PC-9 (cell line): ENCODE data around the gene SEC31B. TPM values are rescaled to one million over a fixed set of nuclear protein-coding genes. Genes with fewer than 3 reads are reported as not detected.
A peak's percentile ranks its signal among the peaks of the same experiment; 100 is the strongest.

Experiments
- Bru-seq: library from RNA; stranded (reverse); fragments of 400-500 nt; gene quantifications from one replicate; lab custom pipeline; 2021; lab: Mats Ljungman, UMichigan
- BruChase-seq, 2 experiments: library from RNA; stranded (reverse); fragments of 400-500 nt; gene quantifications; one replicate each; lab custom pipeline; 2021; lab: Mats Ljungman, UMichigan
- BruUV-seq: library from RNA; stranded (reverse); fragments of 400-500 nt; replicated peaks from 2 replicates; lab custom pipeline; 2021; lab: Mats Ljungman, UMichigan
- CTCF ChIA-PET: fragments of 300-600 bp; sonication (Branson Sonifier 250); formaldehyde crosslinking; loops from one replicate; lab custom pipeline; 2022; ENCODE audit warnings: antibody characterized with exemption; lab: Charles Lee
- POLR2A ChIA-PET: fragments of 300-600 bp; sonication (Branson Sonifier 250); formaldehyde crosslinking; loops from one replicate; lab custom pipeline; 2022; ENCODE audit warnings: antibody characterized with exemption; ENCODE audit not compliant: unreplicated experiment; lab: Charles Lee
- DNase-seq, 2 experiments: peaks; one replicate each; pipeline versions ENCODE4 v3.0.0 to v3.0.0-alpha.2; 2015 to 2022; ENCODE audit warnings: mixed read lengths in 1 of 2
- H2AFZ ChIP-seq: fragments of 200-600 bp; sonication (generic); 2 replicates; pipeline ENCODE4 v1.8.1; 2017; ENCODE audit warnings: antibody characterized with exemption
- H3F3A ChIP-seq: fragments of 200-600 bp; sonication (generic); 2 replicates; pipeline ENCODE4 v1.8.1; 2017; ENCODE audit warnings: antibody characterized with exemption, mild to moderate bottlenecking, low read depth; ENCODE audit not compliant: insufficient read depth
- H3K27ac ChIP-seq: fragments of 200-600 bp; sonication (generic); 2 replicates; pipeline ENCODE4 v1.6.1; 2016; ENCODE audit warnings: mixed run types
- H3K27me3 ChIP-seq: fragments of 200-600 bp; sonication (generic); 2 replicates; pipeline ENCODE4 v1.6.1; 2016; ENCODE audit warnings: low read depth, mixed run types; ENCODE audit not compliant: insufficient read depth
- H3K36me3 ChIP-seq: fragments of 200-600 bp; sonication (generic); 2 replicates; pipeline ENCODE4 v1.6.1; 2016; ENCODE audit warnings: low read depth, mixed run types
- H3K4me1 ChIP-seq: fragments of 200-600 bp; sonication (generic); replicated peaks from 2 replicates; pipeline ENCODE4 v1.6.1; 2016; ENCODE audit warnings: mixed run types; ENCODE audit not compliant: insufficient read depth
- H3K4me2 ChIP-seq: fragments of 200-600 bp; sonication (generic); 2 replicates; pipeline ENCODE4 v1.6.1; 2017; ENCODE audit warnings: mixed run types
- H3K4me3 ChIP-seq: fragments of 200-600 bp; sonication (generic); 2 replicates; pipeline ENCODE4 v1.6.1; 2016; ENCODE audit warnings: mixed run types
- H3K79me2 ChIP-seq: fragments of 200-600 bp; sonication (generic); 2 replicates; pipeline ENCODE4 v1.6.1; 2017; ENCODE audit warnings: low read depth, mixed run types
- H3K9me2 ChIP-seq: fragments of 200-600 bp; sonication (generic); 2 replicates; pipeline ENCODE4 v1.8.1; 2017; ENCODE audit warnings: mild to moderate bottlenecking; ENCODE audit not compliant: insufficient read depth
- H3K9me3 ChIP-seq: fragments of 200-600 bp; sonication (generic); 2 replicates; pipeline ENCODE4 v1.8.1; 2016; ENCODE audit warnings: low read depth; ENCODE audit not compliant: insufficient read depth
- H4K20me1 ChIP-seq: fragments of 200-600 bp; sonication (generic); 2 replicates; pipeline ENCODE4 v1.8.1; 2017; ENCODE audit not compliant: insufficient read depth
- CTCF ChIP-seq: fragments of 200-600 bp; sonication (generic); conservative IDR thresholded peaks from 2 replicates; pipeline ENCODE4 v1.6.1; 2017; ENCODE audit warnings: mixed run types, antibody characterized with exemption, mild to moderate bottlenecking, moderate library complexity
- EZH2 ChIP-seq: fragments of 200-600 bp; sonication (generic); IDR thresholded peaks from 2 replicates; pipeline ENCODE4 v1.8.0; 2017; ENCODE audit warnings: antibody characterized with exemption, low read depth
- intact Hi-C: fragments of 100-400 bp; cut with micrococcal nuclease; formaldehyde crosslinking; loops from one replicate; pipeline ENCODE4 v1.10.0; 2022; ENCODE audit not compliant: unreplicated experiment
- long read RNA-seq: library from polyadenylated mRNA; stranded (forward); transcript quantifications from one replicate; pipeline ENCODE4 v2.0.0, GENCODE V29; 2022
- total RNA-seq: library from RNA; stranded (reverse); gene quantifications from 2 replicates; pipeline ENCODE4 v1.2.3, GENCODE V29; 2021

Gene SEC31B
- total RNA-seq (7.4 and 9.2 TPM in 2 replicates), Bru-seq, nascent RNA (percentile 39 among the genes with signal in this experiment), BruChase-seq, experiment 1, labeled RNA remaining after a 2-hour chase (percentile 52 among the genes with signal in this experiment), BruChase-seq, experiment 2, labeled RNA remaining after a 6-hour chase (percentile 48 among the genes with signal in this experiment)
- long read RNA-seq, partial matches to known transcripts = 1 of 4 reads
- long read RNA-seq, other reads (novel, unspliced or antisense) = 3 of 4 reads

GRCh38 chr10:100519311-100520051, at the start of gene SEC31B:
Gene SEC31B, minus strand, starts transcription at chr10:100519861. Its CDS starts 2,909 bp downstream, at chr10:100516952.
- Histone ChIP-seq H3K9me2 (no peaks in the 10 kb centered on the region), H3K4me1 (no peaks in the 10 kb centered on the region), H4K20me1 (no peaks in the 10 kb centered on the region), H3K4me3 (no peak within 1 kb of the TSS), H3K79me2 (no peaks in the 10 kb centered on the region), H3K36me3 (no peaks in the 10 kb centered on the region), H3K27ac (no peak within 1 kb of the TSS), H3K4me2 (no peak within 1 kb of the TSS), H3K9me3 (no peaks in the 10 kb centered on the region), H3F3A (no peaks in the 10 kb centered on the region), H3K27me3 (no peaks in the 10 kb centered on the region), H2AFZ (no peak within 1 kb of the TSS)
- intact Hi-C loops = loop anchor here (10.0 kb wide), 1 partner anchor 215 kb away; no protein-coding TSS in a partner anchor
- DNase-seq = no peak
- TF ChIP-seq CTCF (no peak), EZH2 (no peak)
- no TSS peak for BruUV-seq
- POLR2A ChIA-PET = no interaction called here
- CTCF ChIA-PET = interaction anchor here (0.6 to 1.6 kb wide), 10 partner anchors 9 to 907 kb away, joined by 3 to 11 read pairs (median 4); partner anchors contain the start of gene HIF1AN

DNA sequence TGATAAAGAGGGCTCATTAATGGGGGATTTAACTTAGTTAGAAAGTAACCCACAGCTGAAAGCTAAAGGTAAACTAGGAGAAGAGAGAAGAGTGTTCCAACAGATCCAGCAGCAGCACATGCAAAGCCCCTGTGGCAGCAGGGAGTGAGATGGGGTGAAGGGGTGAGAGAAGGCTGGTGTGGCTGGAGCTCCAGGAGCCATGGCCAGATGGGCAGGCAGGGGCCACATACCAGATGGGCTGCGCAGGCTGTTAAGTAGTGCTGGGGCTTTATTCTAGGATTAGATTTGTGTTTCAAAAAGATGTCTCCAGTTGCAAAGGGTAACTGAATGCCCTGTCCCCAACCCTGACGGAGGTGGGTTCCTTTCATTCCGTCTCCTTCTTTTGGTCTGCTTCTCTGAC, 49.3 kb upstream of the SEC31B start:
- H3K36me3 ChIP-seq = no peaks in the 10 kb centered on the region
- no peaks in the 10 kb centered on the region for H3F3A ChIP-seq
- H3K9me2 ChIP-seq = no peaks in the 10 kb centered on the region
- no peaks in the 10 kb centered on the region for H3K4me1 ChIP-seq
- no TSS peak for BruUV-seq
- no peaks in the 10 kb centered on the region for H3K9me3 ChIP-seq
- peaks cover 75% of the 10 kb centered on the region for H3K27me3 ChIP-seq
- no peak overlapping the region for H3K4me2 ChIP-seq
- ChIA-PET POLR2A (no interaction called here), CTCF (no interaction called here)
- no peaks in the 10 kb centered on the region for H3K79me2 ChIP-seq
- intact Hi-C loops = no loop called here
- H3K4me3 ChIP-seq = no peak overlapping the region
- H3K27ac ChIP-seq = no peak overlapping the region
- H4K20me1 ChIP-seq = no peaks in the 10 kb centered on the region
- no peak overlapping the region for H2AFZ ChIP-seq
- TF ChIP-seq CTCF = no peak
- TF ChIP-seq EZH2 = no peak
- no peak for DNase-seq

DNA sequence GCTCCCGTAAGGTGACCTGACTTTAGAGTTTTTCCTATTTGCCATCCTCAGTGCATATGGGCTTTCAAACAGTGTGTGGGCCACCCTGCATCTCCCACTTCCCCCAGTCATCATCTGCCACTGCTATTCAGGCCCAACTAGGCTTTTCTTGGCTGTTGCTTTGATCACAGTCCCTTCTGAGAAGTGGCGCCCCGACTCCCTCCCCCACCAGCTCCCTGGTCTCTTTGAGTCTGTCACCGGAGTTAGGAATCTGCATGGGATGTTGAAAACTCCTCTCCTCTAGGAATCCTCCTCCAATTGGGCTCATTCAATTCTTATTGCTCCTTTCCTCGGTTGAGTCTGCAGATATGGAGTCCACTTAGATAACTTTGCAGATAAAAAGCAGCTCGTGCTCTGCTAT, 48.2 kb upstream of the SEC31B start:
- H3K4me2 ChIP-seq = no peak overlapping the region
- no peaks in the 10 kb centered on the region for H3K36me3 ChIP-seq
- no peak overlapping the region for H2AFZ ChIP-seq
- intact Hi-C loops = no loop called here
- H3K9me3 ChIP-seq = no peaks in the 10 kb centered on the region
- no peak for DNase-seq
- no peak for TF ChIP-seq EZH2
- no peak for TF ChIP-seq CTCF
- H3K4me3 ChIP-seq = no peak overlapping the region
- ChIA-PET CTCF (no interaction called here), POLR2A (no interaction called here)
- no peaks in the 10 kb centered on the region for H3F3A ChIP-seq
- no peaks in the 10 kb centered on the region for H3K9me2 ChIP-seq
- no peaks in the 10 kb centered on the region for H3K79me2 ChIP-seq
- no TSS peak for BruUV-seq
- no peaks in the 10 kb centered on the region for H4K20me1 ChIP-seq
- no peaks in the 10 kb centered on the region for H3K4me1 ChIP-seq
- peaks cover 65% of the 10 kb centered on the region for H3K27me3 ChIP-seq
- no peak overlapping the region for H3K27ac ChIP-seq
